Esophagus muscularis mucosa (tissue), 3 donors: ENCODE measurements around the gene OLFML2B.

Experiments used
- POLR2AphosphoS5 ChIP-seq, 2 donors: sonication (generic); formaldehyde crosslinking; IDR thresholded peaks; one replicate each; pipeline ENCODE4 v1.6.1; 2017; ENCODE audit warnings: antibody characterized with exemption in 2 of 2
- TF ChIP-seq, protein P1 (sequence below), 3 experiments: fragments of 200-600 bp in 2 of 3; fragments of 450-650 bp in 1 of 3; sonication (generic) in 2 of 3; IDR thresholded peaks; one replicate each; pipeline ENCODE4 v1.5.1; 2017 to 2019; ENCODE audit warnings: antibody characterized with exemption in 3 of 3, mild to moderate bottlenecking in 2 of 3, moderate library complexity in 1 of 3

DNA sequence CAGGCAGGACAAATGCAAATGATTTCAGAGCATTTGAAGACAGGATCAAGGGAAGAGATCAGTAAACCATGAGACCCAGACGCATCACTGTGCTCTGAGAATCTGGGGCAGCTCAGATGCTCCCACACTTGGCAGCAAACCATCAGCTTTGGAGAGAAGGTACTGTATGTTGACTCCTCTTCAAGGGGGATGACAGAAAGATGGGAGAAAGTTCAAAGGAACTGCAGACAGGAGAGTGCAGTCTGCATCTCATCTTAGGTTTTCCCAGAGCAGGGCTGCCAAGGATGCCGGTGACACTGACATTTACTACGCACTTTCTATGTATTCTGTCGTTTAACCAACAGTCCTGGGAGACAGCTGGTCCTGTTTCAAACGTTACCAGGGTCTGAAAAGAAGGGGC is 35.8 kb downstream of the OLFML2B start:
- TF ChIP-seq, protein P1, sequence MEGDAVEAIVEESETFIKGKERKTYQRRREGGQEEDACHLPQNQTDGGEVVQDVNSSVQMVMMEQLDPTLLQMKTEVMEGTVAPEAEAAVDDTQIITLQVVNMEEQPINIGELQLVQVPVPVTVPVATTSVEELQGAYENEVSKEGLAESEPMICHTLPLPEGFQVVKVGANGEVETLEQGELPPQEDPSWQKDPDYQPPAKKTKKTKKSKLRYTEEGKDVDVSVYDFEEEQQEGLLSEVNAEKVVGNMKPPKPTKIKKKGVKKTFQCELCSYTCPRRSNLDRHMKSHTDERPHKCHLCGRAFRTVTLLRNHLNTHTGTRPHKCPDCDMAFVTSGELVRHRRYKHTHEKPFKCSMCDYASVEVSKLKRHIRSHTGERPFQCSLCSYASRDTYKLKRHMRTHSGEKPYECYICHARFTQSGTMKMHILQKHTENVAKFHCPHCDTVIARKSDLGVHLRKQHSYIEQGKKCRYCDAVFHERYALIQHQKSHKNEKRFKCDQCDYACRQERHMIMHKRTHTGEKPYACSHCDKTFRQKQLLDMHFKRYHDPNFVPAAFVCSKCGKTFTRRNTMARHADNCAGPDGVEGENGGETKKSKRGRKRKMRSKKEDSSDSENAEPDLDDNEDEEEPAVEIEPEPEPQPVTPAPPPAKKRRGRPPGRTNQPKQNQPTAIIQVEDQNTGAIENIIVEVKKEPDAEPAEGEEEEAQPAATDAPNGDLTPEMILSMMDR (IDR thresholded peaks at IDR 0.05): no peak
- TF ChIP-seq POLR2AphosphoS5 (IDR thresholded peaks at IDR 0.05): no peak
